HG03135 (cell line): ENCODE data around the gene NTHL1.

Source experiments
- ATAC-seq: cut with Tn5 transposase; IDR thresholded peaks from one replicate; pipeline ENCODE4 v1.9.1; 2021; ENCODE audit warnings: mild to moderate bottlenecking, moderate library complexity; ENCODE audit not compliant: unreplicated experiment

The NTHL1 gene

DNA sequence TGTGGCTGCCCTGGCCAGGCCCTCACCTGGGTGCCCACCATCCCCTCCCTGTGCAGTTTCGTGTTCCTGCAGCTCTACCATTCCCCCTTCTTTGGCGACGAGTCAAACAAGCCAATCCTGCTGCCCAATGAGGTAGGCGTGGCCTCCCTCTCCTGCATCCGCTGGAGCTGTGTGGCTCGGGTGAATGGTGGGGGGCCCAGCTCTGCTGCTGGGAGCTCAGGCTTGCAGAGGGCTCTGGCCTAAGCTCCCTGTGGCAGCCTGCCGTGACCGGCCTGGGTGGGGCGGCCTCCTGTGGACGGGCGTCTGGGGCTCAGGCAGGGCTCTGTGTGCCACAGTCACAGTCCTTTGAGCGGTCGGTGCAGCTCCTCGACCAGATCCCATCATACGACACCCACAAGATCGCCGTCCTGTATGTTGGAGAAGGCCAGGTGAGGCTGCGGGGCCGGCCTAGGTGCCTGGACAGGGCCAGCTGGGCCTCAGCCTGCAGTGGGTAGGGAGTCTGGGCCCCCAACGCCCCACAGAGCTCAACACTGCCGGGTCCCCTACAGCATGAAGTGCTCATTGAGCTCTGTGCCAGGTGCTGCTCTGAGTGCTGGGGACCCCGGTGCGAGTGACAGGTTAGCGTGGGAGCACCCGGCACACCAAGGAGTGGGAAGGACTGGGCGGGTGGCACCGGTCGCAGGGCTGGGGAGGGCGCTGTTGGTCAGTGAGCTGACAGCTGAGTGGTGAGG, 37.4 kb upstream of the NTHL1 start:
- ATAC-seq = no peak

DNA sequence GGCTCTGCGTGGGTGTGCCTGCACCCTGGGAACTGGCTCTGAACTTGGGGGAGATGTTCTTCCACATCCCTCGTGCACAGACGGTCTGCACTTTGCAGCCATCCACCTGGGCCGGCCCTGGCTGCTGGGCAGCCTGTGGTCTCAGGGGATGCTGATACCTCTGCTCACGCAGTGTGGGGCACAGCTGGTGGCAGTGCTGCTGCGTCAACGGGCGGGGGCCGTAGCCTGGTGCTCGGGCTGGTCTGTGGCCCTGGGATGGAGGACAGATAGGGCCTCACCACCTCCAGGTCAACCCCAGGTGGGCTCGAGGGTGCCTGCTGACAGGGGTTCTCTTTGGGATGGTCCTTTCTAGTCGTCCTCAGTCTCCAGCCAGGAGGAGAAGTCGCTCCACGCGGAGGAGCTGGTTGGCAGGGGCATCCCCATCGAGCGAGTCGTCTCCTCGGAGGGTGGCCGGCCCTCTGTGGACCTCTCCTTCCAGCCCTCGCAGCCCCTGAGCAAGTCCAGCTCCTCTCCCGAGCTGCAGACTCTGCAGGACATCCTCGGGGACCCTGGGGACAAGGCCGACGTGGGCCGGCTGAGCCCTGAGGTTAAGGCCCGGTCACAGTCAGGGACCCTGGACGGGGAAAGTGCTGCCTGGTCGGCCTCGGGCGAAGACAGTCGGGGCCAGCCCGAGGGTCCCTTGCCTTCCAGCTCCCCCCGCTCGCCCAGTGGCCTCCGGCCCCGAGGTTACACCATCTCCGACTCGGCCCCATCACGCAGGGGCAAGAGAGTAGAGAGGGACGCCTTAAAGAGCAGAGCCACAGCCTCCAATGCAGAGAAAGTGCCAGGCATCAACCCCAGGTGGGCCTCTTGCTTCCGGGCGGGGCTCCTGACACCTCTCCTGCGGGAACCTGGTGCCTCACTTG, 36.5 kb upstream of the NTHL1 start:
- no peak for ATAC-seq

DNA sequence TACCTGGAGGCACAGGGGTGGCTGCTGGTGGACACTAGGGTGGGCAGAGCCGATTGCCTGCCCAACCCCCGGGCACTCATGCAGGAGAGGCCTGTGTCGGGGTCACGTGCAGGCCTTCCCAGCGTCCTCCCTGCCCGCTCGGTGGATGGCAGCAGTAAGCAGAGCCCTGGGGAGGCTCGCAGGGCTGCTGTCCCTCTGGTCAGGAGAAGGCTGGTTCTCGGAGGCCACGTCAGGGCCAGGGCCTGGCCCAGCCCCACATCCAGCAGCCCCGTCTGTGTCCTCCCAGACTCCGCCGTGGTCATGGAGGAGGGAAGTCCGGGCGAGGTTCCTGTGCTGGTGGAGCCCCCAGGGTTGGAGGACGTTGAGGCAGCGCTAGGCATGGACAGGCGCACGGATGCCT, 35.8 kb upstream of the NTHL1 start:
- ATAC-seq = no peak

DNA sequence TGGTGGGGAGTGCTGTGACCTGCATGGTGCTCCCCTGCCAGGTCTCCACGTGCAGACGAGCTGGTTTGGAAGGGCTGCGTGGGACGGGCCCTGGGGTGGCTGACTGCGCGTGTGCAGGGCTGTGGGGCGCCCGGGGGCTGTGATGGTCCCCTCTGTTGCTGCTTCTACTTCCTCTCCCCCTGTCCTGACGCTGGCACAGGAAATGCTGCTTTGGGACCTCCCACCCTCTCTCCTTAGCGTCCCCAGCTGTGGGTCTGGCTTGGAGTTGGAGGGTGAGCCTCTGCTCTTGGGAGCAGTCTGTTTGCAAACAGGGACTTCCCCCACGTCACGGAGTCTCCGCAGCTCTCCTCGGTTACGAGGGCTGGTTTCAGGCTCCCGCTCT, 35.3 kb upstream of the NTHL1 start:
- ATAC-seq = no peak

DNA sequence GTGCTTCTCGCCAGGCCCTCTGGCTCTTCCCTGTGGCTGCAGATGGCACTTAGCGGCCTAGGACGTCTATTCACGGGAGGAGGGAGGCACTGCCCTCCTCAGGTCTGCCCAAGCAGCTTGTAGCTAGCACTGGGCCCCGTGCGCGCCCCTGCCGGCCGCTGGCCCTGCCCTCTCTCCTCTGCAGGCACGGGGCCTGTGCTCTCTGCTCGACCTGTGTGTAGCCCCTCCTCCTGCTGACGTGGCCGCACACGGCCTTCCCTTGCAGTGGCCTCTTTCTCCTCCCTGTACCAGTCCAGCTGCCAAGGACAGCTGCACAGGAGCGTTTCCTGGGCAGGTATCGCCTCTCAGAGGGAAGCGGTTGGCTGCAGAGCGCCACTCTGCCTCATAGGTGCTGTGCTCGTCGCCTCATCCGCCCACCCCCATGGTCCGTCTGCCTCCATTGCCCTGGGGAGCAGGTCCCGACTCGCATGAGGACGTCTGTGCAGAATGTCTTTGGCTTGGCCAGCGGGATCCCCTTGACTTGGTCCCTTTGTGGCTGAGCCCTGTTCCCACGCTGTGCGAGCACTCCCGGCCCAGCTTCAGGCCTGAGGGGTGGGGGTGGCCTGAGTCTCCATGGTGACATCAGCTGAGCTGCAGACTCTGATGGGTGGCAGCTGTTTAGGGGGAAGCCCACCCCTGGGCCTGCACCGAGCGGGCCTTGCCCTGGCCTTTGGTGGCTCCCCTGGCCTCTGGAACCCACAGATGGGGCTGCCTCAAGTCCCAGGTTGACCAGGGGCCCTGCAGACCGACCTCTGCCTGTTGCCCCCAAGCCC, 34.7 kb upstream of the NTHL1 start:
- ATAC-seq = no peak

DNA sequence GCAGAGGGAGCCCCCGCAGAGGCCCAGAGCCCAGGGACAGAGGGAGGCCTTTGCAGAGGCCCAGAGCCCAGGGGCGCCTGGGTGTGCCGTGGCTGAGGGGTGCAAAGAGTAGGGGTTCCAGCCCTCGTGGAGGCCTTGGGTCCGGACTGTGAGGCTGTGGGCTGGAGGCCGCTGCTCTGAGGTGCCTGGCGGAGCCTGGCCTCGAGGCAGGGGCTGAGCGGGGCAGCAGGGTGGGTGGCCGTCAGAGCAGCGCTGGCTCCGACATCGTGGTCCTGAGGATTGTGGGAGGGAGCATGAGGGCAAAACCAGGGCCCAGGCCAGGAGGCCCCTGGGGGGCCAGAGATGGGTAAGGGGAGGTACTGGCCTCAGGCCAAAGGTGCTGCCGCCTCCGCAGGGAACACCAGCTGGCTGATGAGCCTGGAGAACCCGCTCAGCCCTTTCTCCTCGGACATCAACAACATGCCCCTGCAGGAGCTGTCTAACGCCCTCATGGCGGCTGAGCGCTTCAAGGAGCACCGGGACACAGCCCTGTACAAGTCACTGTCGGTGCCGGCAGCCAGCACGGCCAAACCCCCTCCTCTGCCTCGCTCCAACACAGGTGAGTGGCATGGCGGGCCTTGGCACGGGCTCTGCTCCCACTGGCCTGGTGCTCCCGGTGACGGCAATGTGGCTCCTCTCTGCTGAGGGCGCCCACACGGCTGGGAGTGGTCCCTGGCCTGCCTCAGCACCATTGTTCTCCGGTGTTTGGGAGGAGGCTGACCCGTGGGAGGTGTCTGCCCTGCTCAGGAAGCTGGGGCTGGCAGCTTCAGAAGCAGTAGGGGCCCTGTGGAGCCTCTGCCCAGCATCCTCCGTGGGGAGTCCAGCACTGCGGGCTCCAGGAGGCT, 33.8 kb upstream of the NTHL1 start:
- no peak for ATAC-seq

DNA sequence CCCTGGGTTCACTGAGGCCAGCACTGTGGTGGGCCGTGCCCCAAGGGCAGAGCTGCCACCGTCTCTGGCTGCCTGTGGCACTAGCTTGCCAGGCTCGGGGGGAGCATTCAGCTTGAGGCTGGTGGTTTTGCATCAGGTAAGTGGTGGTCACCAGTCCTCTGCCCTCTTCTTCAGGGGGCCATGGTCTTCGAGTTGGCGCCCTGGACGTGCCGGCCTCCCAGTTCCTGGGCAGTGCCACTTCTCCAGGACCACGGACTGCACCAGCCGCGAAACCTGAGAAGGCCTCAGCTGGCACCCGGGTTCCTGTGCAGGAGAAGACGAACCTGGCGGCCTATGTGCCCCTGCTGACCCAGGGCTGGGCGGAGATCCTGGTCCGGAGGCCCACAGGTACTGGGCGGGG, 32.4 kb upstream of the NTHL1 start:
- no peak for ATAC-seq

DNA sequence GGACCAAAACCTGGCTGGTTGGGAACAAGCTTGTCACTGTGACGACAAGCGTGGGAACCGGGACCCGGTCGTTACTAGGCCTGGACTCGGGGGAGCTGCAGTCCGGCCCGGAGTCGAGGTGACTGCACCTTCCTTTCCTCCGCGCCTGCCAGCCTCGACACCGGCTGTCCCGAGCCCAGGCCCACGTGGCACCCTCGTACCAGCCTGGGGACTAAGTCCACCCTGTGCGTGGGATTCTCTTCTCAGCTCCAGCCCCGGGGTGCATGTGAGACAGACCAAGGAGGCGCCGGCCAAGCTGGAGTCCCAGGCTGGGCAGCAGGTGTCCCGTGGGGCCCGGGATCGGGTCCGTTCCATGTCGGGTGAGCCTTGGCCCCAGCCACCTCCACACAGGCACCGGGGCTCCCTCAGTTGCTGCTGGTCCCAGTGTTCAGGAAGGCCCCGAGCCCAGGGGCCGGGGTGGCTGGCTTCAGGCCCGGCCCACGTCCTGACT, 31.7 kb upstream of the NTHL1 start:
- ATAC-seq = no peak

DNA sequence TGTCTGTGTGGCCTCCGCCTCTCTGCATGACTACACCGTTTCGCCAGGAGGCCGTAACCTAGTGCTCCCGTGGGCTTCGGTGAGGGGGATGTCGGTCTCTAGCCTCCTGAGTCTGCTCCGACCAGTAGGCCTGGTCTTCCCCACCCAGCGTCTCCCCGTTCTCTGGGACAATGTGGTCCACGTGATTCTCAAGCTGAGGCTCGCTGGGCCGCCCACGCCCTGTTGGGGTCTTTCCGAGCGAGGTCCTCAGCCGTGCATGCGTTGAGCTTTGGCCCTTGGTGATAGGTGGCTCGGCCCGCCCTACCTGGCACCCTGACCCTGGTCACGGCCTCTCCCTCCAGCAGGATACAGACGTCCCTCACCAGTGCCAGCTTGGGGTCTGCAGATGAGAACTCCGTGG, 31.1 kb upstream of the NTHL1 start:
- no peak for ATAC-seq

DNA sequence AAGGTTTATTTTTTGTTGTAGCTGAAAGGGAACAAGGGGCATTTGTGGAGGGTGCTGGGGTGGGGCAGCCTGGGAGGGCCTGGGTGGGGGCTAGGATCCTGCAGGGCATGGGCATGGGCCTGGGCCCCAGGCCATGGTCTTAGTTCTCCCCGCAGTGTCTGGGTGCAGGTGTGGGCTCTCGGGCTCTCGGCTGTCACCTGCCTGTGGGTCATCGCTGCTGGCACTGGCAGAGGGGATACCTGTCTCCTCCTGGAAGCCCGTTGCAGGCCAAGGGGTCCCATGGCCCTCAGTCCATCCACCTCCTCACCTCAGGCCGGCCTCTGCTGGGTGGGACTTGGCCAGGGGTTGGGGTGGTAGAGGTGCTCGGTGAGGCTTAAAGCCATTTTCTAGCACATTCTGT, 30.5 kb upstream of the NTHL1 start:
- no peak for ATAC-seq

DNA sequence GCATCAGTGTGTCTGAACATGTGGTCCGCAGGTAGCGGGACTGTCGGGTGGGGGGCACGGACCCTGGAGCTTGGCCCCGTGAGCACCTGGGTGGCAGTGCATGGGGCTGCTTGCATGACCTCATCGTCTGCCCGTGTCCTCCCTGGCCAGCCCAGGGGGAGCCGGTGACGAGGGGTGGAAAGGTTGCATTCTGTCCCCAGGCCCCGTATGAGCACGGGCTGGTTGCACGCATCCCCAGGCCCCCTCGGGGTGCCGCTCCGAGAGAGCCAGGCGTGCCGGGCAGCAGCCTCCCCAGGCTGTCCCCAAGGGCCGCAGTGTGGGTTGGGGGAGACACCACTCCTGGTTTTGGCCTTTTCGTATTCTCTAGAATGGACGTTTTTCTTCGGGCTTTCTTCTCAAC, 30.1 kb upstream of the NTHL1 start:
- ATAC-seq = no peak

DNA sequence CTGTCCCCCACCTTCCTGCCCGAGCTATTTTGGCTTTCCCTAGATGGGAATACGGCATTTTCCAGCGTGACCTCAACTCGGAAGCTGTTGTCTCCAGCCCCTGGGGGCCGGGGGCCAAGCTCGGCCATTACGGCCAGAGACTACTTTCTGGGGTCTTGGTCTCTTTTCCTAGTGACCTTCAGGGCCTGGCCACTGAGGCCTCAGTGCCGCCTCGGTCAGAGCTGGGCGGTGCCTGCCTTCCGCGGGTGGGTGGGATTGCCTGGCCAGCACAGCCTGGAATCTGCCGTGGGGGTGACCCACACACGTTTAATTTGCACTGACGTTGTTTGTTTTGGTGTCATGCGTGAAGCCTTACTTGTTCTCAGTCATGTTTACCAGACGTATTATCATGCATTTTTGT, 29.4 kb upstream of the NTHL1 start:
- ATAC-seq = no peak

DNA sequence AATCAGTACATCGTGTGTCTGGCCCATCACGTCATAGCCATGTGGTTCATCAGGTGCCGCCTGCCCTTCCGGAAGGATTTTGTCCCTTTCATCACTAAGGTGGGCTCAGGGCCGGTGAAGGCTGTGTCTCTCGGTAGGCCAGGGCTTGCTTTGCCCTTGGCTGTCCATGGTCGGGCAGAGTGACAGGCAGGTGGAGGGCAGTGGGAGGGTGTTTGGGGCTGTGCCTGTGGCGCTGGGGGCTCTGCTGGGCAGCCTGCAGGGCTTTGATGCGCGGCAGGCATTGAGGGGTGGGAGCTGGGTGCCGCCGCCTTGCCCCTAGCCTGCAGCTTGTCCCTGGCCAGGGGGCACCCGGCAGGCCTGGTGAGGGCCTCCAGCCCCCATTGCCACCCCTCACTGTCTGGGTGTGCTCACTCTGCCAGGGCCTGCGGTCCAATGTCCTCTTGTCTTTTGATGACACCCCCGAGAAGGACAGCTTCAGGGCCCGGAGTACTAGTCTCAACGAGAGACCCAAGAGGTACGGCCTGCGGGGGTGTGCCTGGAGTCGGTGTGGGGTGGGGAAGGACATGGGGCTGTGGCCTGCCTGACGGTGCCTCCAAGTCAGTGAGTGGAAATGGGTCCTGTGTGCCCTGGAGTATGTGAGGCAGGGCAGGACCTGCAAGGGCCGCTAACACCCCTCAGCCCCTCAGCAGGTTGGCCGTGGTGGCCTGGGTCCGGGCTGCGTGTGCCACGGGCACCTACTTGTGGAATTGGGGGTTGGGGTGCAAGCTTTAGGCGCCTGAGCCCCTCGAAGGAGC, 28.6 kb upstream of the NTHL1 start:
- ATAC-seq = no peak

DNA sequence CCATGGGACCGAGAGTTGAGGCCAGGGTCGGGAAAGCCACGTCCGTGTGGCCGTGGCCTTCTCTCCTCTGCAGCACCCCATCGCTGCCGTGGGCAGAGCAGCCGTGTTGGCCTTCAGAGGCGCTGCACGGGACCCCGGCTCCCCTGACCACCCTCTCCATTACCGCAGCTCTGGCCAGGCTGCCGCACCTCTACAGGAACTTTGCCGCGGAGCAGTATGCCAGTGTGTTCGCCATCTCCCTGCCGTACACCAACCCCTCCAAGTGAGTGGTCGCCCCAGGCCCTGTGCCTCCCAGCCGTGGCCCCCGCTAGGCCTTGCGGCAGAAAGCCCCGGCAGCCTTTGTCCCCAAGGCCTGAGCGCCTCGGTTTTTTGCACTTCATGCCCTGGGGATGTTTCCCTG, 28.0 kb upstream of the NTHL1 start:
- no peak for ATAC-seq

DNA sequence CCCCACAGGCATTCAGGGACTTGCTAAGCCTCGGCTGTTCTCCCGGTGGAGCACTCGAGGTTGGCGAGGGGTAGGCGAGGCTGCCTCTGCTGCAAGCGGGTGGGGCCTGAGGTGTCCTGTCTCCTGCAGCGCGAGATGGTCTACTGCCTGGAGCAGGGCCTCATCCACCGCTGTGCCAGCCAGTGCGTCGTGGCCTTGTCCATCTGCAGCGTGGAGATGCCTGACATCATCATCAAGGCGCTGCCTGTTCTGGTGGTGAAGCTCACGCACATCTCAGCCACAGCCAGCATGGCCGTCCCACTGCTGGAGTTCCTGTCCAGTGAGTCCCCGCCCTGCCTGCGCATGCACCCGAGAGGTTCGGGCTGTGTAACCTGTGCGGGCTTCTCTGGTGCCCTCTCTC, 26.4 kb upstream of the NTHL1 start:
- no peak for ATAC-seq

DNA sequence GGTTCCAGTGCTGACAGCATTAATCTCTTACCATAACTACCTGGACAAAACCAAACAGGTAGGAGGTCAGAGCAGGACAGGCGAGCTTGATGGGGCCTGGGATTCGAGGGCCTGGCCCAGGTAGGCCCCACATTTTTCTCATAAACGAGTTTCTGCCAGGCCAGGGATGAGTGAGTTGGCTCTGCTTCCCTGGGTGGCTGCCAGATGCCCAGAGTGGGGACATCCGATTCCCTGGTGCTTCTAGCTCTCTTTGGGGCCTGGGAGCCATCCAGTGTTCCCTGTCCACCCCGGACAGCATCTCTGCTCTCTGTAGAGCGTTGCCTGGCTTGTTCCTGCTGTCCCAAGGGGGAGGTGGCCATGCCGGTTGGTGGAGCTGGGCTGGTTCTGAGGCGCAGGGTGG, 25.3 kb upstream of the NTHL1 start:
- ATAC-seq = no peak

DNA sequence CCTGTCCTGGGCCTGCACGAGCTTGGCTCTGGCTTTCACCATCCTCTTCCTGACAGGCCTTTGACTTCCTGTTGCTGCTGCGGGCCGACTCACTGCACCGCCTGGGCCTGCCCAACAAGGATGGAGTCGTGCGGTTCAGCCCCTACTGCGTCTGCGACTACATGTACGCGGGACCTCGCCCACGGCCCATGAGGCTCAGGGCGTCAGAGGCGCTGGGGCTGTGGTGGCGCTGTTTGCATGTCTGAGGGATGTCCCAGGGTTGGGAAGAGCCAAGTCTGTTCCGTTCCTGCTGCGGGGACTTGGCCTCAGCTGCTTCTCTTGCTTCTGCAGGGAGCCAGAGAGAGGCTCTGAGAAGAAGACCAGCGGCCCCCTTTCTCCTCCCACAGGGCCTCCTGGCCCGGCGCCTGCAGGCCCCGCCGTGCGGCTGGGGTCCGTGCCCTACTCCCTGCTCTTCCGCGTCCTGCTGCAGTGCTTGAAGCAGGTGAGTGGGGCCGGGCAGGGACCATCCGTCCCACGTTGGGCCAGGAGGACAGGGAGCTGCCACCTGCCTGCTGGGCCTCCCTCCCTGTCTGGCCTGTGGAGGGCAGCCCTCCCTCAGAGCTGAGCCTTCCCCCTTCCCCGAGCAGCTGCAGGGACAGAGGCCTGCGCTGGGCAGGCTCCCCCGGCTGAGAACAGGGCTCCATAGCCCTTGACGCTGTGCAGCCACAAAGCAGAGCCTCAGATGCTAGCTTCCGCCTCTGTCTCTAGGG, 24.0 kb upstream of the NTHL1 start:
- no peak for ATAC-seq

DNA sequence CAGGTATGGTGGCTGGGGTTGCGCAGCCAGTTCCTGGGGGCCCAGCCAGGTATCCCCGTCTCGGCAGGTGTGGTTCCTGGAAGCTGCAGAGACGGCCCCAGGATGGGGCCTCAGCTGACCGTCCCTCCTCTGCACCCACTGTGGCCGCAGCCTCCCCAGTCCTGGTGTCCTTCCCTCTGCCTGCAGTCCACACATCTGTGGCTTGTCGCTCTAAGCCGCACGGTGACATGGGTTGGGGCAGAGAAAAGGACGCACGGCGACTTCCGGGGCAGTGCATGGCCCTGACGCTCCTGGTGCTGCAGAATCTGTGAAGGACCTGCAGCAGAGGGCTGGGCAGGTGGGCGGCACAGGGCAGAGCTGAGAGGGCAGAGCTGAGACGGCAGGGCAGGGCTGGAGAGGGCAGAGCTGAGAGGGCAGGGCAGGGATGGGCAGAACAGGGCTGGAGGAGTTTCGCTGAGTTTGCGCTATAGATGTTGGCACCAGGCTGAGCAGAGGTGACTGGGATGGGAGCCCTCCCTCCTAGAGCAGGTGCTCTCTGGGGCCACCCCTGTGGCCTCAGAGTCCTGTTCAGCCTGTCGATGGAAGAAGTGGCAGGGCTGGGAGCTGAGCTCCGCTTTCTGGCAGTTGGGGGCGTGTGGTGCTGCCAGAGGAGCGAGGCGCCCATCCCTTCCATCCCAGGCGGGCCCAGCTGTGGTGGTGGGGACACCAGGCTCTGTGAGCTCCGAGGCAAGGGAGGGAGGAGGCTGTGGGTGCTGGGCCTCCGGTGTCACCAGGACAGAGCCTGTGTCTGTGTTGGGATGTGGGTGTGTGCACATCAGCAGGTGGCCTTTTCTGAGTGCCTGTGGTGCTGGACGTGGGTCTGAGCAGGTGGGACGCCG, 23.2 kb upstream of the NTHL1 start:
- ATAC-seq = no peak
